Spleen (tissue), 13 donors: ENCODE results near the gene C22orf39. TPM values are rescaled to one million over a fixed set of nuclear protein-coding genes. Genes with fewer than 3 reads are reported as not detected.
A peak's percentile ranks its signal among the peaks of the same experiment; 100 is the strongest.

Experiments
- DNase-seq: peaks from one replicate; pipeline ENCODE4 v3.0.0-alpha.2; 2020
- H3K27ac ChIP-seq, 8 donors: fragments of 200-600 bp; sonication (generic) in 7 of 8; 1 replicate in 4 of 8; 2 replicates in 4 of 8; pipeline versions ENCODE4 v1.5.0 to v1.8.0; 2016 to 2021; ENCODE audit warnings: inconsistent platforms in 4 of 8, mild to moderate bottlenecking in 4 of 8, moderate library complexity in 1 of 8
- H3K27me3 ChIP-seq, 7 donors: fragments of 200-600 bp; sonication (generic) in 6 of 7; replicated peaks in 1 of 7; 1 replicate in 4 of 7; 2 replicates in 3 of 7; pipeline versions ENCODE4 v1.5.0 to v1.8.0; 2016 to 2021; ENCODE audit warnings: inconsistent platforms in 3 of 7, mild to moderate bottlenecking in 1 of 7
- H3K36me3 ChIP-seq, 6 donors: fragments of 200-600 bp; sonication (generic) in 5 of 6; 1 replicate in 4 of 6; 2 replicates in 2 of 6; pipeline versions ENCODE4 v1.5.0 to v1.8.0; 2016 to 2021; ENCODE audit warnings: inconsistent platforms in 2 of 6
- H3K4me1 ChIP-seq, 6 donors: fragments of 200-600 bp; sonication (generic) in 5 of 6; 1 replicate in 3 of 6; 2 replicates in 3 of 6; pipeline versions ENCODE4 v1.5.0 to v1.8.0; 2016 to 2021; ENCODE audit warnings: inconsistent platforms in 3 of 6
- H3K4me3 ChIP-seq, 8 donors: fragments of 200-600 bp; sonication (generic) in 7 of 8; 1 replicate in 4 of 8; 2 replicates in 4 of 8; pipeline versions ENCODE4 v1.5.0 to v1.8.0; 2016 to 2021; ENCODE audit warnings: inconsistent platforms in 4 of 8, mild to moderate bottlenecking in 4 of 8, moderate library complexity in 2 of 8
- H3K9me3 ChIP-seq, 8 donors: fragments of 200-600 bp; sonication (generic) in 7 of 8; 1 replicate in 4 of 8; 2 replicates in 4 of 8; pipeline versions ENCODE4 v1.5.0 to v1.8.0; 2016 to 2021; ENCODE audit warnings: inconsistent platforms in 4 of 8
- POLR2A ChIP-seq, 3 donors: fragments of 450-650 bp; IDR thresholded peaks; one replicate each; pipeline ENCODE4 v1.5.1; 2017; ENCODE audit warnings: antibody characterized with exemption in 3 of 3, mild to moderate bottlenecking in 1 of 3
- POLR2AphosphoS5 ChIP-seq, 3 donors: sonication (generic); formaldehyde crosslinking; IDR thresholded peaks; one replicate each; pipeline ENCODE4 v1.5.1; 2017; ENCODE audit warnings: antibody characterized with exemption in 3 of 3
- WGBS, 5 donors: extraction: QIAGEN DNeasy Blood & Tissue Kit in 3 of 5; methylation state at CpG; one replicate each; pipeline versions ENCODE4 v1.1.5 to v1.1.7; 2013 to 2018; 5-methylcytosine and 5-hydroxymethylcytosine counted together
- intact Hi-C: fragments of 100-400 bp; cut with DNase I; formaldehyde crosslinking; loops from one replicate; pipeline ENCODE4 v1.15.0; 2023; ENCODE audit warnings: low total_unique reads
- long read RNA-seq, 2 donors: transcript quantifications; one replicate each; lab custom pipeline, GENCODE V29; 2026
- polyA plus RNA-seq, 3 donors: library from polyadenylated mRNA; stranded (reverse); fragments of 200-250 nt; gene quantifications; one replicate each; pipeline ENCODE4 v1.2.1, GENCODE V29; 2013
- total RNA-seq, 7 donors: library from RNA; depleted of rRNA in 3 of 7; stranded (reverse); fragments of >200 nt in 3 of 7; fragmentation: NEBNext Ultra II Directional in 4 of 7; extraction: Animal tissue kit (Norgen Biotek cat#: 25700) in 4 of 7; gene quantifications; one replicate each; pipeline versions ENCODE4 v1.1.0 to v1.2.1, GENCODE V29; 2016 to 2021
- TF ChIP-seq, protein P1 (sequence below), 11 experiments: fragments of 200-600 bp in 7 of 11; fragments of 450-650 bp in 4 of 11; sonication (generic) in 4 of 11; IDR thresholded peaks in 8 of 11; conservative IDR thresholded peaks in 3 of 11; 1 replicate in 7 of 11; 2 replicates in 4 of 11; pipeline versions ENCODE4 v1.4.0 to v1.8.0; 2016 to 2021; ENCODE audit warnings: antibody characterized with exemption in 11 of 11, inconsistent platforms in 4 of 11, mild to moderate bottlenecking in 1 of 11
- donor health status: healthy with polysubstance abuse.
- donor health status: DM: no; HTN: no; CAD: no; lungs with moderate emphysema.
- donor health status: DM: no; HTN: no; CAD: no.
- donor health status: Bipolar disorder and iron deficiency.
- donor health status: healthy.
- donor health status: DM: no; HTN: no; CAD: no.
- donor health status: DM: yes; HTN: yes; CAD: no.

Gene C22orf39
- total RNA-seq (10 to 100 TPM; 28.8 to 48.8 (median 34.1) TPM), polyA plus RNA-seq (10 to 100 TPM; 34.0 to 41.9 (median 41.2) TPM)
- long read RNA-seq, donor 1, transcript C22orf39-203 (3 exons, 1,005 nt): major isoform, 8 of 15 reads
- long read RNA-seq, donor 1, transcript C22orf39-202 (3 exons, 3,350 nt): minor isoform, 7 of 15 reads
- long read RNA-seq, donor 1, partial matches to known transcripts: 0 of 15 reads
- long read RNA-seq, donor 1, other reads (novel, unspliced or antisense): 0 of 15 reads
- long read RNA-seq, donor 2, transcript C22orf39-203 (3 exons, 1,005 nt): major isoform, 18 of 19 reads
- long read RNA-seq, donor 2, partial matches to known transcripts: 0 of 19 reads
- long read RNA-seq, donor 2, other reads (novel, unspliced or antisense): 0 of 19 reads

DNA sequence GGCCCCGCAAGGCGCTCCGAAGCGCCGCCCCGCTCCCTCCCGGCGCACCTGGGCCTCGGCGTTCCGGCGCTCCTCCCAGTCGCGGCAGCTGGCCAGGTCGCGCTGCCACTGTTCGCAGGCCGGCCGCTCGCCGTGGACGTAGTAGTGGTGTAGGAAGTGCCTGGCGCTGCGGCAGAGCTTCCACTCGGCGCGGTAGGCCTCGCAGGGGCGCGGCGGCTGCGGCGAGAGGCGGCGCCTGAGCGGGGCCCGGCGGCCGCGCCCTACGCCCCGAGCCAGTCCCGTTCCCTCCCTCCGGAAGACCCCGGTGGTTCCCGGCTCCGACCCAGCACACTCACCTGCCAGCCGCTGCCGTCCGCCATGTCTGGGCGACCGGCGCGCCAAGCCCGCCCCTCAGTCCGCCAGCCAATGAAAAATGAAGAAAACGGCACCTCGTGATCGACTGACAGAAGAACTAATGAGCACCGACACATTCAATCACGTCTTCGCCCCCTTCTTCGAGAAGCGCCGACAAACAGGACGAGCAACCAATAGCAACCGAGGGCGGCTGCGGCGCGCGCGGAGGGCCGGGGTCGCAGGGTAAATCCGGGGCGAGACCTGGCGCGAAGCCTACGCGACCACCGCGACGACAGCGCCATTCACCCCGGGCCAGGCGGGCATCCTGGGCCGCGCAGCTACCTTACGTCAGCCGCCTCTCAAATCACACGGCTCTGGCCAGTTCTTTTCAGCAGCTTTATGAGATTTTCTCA lies at the start of gene C22orf39:
TSS of gene C22orf39 (minus strand) at position 382 of the 746 bp plus-strand sequence. CDS start at position 359, 23 bp downstream.
- peaks cover 0 to 53% (median 26%) of the 10 kb centered on the region in 6 donors for H3K36me3 ChIP-seq
- peak; percentile 95 for DNase-seq
- TF ChIP-seq, protein P1, sequence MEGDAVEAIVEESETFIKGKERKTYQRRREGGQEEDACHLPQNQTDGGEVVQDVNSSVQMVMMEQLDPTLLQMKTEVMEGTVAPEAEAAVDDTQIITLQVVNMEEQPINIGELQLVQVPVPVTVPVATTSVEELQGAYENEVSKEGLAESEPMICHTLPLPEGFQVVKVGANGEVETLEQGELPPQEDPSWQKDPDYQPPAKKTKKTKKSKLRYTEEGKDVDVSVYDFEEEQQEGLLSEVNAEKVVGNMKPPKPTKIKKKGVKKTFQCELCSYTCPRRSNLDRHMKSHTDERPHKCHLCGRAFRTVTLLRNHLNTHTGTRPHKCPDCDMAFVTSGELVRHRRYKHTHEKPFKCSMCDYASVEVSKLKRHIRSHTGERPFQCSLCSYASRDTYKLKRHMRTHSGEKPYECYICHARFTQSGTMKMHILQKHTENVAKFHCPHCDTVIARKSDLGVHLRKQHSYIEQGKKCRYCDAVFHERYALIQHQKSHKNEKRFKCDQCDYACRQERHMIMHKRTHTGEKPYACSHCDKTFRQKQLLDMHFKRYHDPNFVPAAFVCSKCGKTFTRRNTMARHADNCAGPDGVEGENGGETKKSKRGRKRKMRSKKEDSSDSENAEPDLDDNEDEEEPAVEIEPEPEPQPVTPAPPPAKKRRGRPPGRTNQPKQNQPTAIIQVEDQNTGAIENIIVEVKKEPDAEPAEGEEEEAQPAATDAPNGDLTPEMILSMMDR (IDR thresholded peaks at IDR 0.05 in 8 of 11, conservative IDR thresholded peaks at IDR 0.05 in 3 of 11): peak in 4 of 11 experiments; percentile 9 to 21 (median 16)
- TF ChIP-seq POLR2AphosphoS5 (IDR thresholded peaks at IDR 0.05) (peak; percentile 96 to 97 (median 96)), POLR2A (IDR thresholded peaks at IDR 0.05) (peak in 1 of 3 donors; percentile 61)
- H3K9me3 ChIP-seq: no peaks in the 10 kb centered on the region
- WGBS, 5 donors: 0 to 1% (median 0%) methylated on average over 30 to 92 of the region's 92 CpGs
- H3K4me1 ChIP-seq: peaks cover 15 to 62% (median 41%) of the 10 kb centered on the region in 6 donors
- H3K27ac ChIP-seq: peak within 1 kb of the TSS; percentile 59 to 98 (median 95)
- H3K27me3 ChIP-seq: no peaks in the 10 kb centered on the region
- H3K4me3 ChIP-seq: peak within 1 kb of the TSS; percentile 64 to 98 (median 84)
- intact Hi-C loops: loop anchor here (10.0 kb wide), 1 partner anchor 153 kb away; the partner anchor contains the start of gene CLTCL1

DNA sequence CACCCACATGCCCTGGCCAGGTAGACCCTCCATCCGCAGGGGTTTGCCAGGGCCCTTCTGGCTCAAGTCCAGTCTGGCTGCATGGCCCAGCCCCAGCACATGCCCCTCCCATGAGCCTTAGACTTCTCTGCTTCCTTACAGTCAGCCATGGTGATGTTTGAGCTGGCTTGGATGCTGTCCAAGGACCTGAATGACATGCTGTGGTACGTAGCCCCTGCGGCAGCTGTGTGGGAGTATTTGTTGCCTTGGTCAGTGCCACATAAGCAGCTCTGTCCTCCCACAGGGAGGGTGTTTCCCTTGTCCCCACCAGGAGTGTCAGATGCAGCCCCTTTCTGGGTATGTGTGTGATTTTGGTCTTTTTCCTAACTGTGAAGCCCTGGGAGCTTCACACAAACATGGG lies 49.7 kb upstream of the C22orf39 start:
- Histone ChIP-seq H3K9me3 (no peaks in the 10 kb centered on the region), H3K4me1 (no peaks in the 10 kb centered on the region), H3K27ac (no peak overlapping the region), H3K36me3 (peaks cover 0 to 46% (median 0%) of the 10 kb centered on the region in 6 donors), H3K27me3 (no peaks in the 10 kb centered on the region), H3K4me3 (no peak overlapping the region)
- DNase-seq: no peak
- no peak for TF ChIP-seq POLR2A (IDR thresholded peaks at IDR 0.05)
- TF ChIP-seq, protein P1 (IDR thresholded peaks at IDR 0.05 in 8 of 11, conservative IDR thresholded peaks at IDR 0.05 in 3 of 11): no peak
- no peak for TF ChIP-seq POLR2AphosphoS5 (IDR thresholded peaks at IDR 0.05)
- 65 to 76% (median 68%) methylated on average over 3 of the region's 3 CpGs for WGBS, 5 donors
- intact Hi-C loops: loop anchor here (10.0 kb wide), 1 partner anchor 128 kb away; no protein-coding TSS in a partner anchor

- Histone ChIP-seq H3K4me3 (no peak overlapping the region), H3K36me3 (peaks cover 0 to 46% (median 0%) of the 10 kb centered on the region in 6 donors), H3K27me3 (no peaks in the 10 kb centered on the region), H3K27ac (no peak overlapping the region), H3K9me3 (no peaks in the 10 kb centered on the region), H3K4me1 (no peaks in the 10 kb centered on the region)
- WGBS, 5 donors: 87 to 93% (median 93%) methylated on average over 3 of the region's 3 CpGs
- intact Hi-C loops: loop anchor here (10.0 kb wide), 1 partner anchor 129 kb away; no protein-coding TSS in a partner anchor
- no peak for DNase-seq
- no peak for TF ChIP-seq POLR2A (IDR thresholded peaks at IDR 0.05)
- TF ChIP-seq, protein P1 (IDR thresholded peaks at IDR 0.05 in 8 of 11, conservative IDR thresholded peaks at IDR 0.05 in 3 of 11): no peak
- TF ChIP-seq POLR2AphosphoS5 (IDR thresholded peaks at IDR 0.05): no peak
Observed at GRCh38 chr22:19496324-19496630, 48.8 kb upstream of the C22orf39 start.
